IPS-18c (cell line): ENCODE data around the gene KIF16B.
"Not testable (repeated sequence)": the region's sequence is repeated elsewhere in the genome, so short reads cannot be mapped to it uniquely, and the experiment has no call there.

ENCODE experiments used
- H3K4me3 ChIP-seq: 2 replicates; pipeline ENCODE4 v1.7.0; 2013; ENCODE audit warnings: low read depth, mild to moderate bottlenecking, low read length, moderate library complexity; ENCODE audit not compliant: insufficient read depth
- H3K9me3 ChIP-seq: one replicate; pipeline ENCODE4 v1.6.1; 2013; ENCODE audit warnings: mild to moderate bottlenecking, low read length, moderate library complexity; ENCODE audit not compliant: control insufficient read depth, insufficient read depth

The KIF16B gene

GRCh38 chr20:16601047-16601446 is 27.8 kb upstream of the KIF16B start:
- Histone ChIP-seq H3K9me3 (no peaks in the 10 kb centered on the region), H3K4me3 (no peak overlapping the region)

GRCh38 chr20:16599257-16599656 is 26.0 kb upstream of the KIF16B start:
- H3K4me3 ChIP-seq = no peak overlapping the region
- H3K9me3 ChIP-seq = no peaks in the 10 kb centered on the region

- no peaks in the 10 kb centered on the region for H3K9me3 ChIP-seq
- H3K4me3 ChIP-seq = no peak overlapping the region
Observed at GRCh38 chr20:16596991-16597390, 23.7 kb upstream of the KIF16B start.

DNA sequence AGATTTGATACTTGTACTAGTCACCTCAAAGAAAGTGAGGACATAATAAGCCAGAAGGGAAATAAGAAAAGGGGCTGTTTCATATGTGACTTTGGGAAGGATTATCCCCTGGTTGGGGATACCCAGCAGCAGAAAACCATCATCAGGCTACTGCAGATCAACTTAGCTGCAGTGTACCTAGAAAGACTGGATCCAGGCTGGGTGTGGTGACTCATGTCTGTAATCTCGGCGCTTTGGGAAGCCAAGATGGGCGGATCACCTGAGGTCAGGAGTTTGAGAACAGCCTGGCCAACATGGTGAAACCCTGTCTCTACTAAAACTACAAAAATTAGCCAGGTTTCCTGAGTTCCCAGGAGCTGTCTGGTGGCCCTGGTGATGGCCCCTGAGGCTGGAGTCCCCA is 23.2 kb upstream of the KIF16B start:
- not testable (repeated sequence) for H3K4me3 ChIP-seq, H3K9me3 ChIP-seq

DNA sequence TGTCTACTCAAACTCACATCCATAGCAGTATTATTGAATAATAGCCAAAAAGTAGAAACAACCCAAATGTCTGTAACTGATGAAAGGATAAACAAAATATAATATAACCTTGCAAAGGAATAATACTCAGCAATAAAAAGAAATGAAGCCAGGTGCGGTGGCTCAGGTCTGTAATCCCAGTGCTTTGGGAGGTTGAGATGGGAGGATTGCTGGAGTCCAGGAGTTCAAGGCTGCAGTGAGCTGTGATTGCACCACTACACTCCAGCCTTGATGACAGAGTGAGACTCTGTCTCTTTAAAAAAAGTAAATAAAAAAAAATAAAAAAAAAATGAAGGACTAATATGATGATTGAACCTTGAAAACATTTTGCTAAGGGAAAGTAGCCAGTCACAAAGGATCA is 22.1 kb upstream of the KIF16B start:
- Histone ChIP-seq H3K9me3 (no peaks in the 10 kb centered on the region), H3K4me3 (no peak overlapping the region)

DNA sequence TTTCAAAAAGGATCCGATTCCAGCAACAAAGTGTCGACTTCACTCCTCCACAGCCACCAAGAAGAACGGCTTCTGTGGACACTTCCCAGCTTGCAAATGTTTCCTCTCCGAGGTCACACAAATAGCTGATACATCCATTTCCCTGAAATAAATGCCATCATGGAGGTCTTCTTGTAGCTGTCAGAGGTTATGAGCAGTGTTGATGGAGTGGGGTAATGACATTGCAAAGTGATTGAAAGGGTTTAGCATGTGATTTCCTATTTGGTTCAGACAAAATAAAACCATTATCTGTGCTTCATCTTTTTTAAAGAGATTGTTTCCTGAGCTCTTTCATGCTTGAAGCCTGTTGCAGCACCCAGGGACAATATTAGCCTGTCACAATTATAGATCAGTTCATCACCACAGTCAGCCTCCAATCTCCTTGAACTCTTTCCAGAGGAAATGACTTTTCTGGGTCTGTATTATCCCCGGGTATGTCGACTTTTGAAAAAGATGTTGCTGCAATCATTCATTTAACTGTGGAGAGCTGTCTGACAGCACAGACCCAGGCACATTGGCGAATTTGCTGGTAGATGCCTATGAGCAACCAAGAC is 16.9 kb upstream of the KIF16B start:
- Histone ChIP-seq H3K9me3 (no peaks in the 10 kb centered on the region), H3K4me3 (no peak overlapping the region)

GRCh38 chr20:16589623-16590022 is 16.4 kb upstream of the KIF16B start:
- Histone ChIP-seq H3K4me3 (no peak overlapping the region), H3K9me3 (no peaks in the 10 kb centered on the region)

DNA sequence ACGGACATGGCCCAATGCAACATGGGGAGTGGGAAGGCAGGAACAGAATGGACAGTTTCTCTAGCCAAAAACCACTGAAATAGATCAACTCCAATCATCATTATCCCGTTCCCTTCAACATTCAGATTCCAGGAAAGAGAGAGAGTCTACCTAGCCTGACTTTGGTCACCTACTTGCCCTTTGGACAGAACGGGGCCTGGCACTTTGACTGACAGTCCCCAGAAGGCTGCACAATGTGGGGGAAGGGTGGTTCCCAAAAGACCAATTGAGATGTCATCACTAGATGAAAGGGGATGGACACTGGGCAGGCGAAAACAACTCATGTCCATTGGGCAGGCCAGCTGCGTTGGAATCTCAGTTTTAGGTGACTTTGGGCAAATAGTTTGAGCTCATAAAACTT is 15.0 kb upstream of the KIF16B start:
- Histone ChIP-seq H3K9me3 (no peaks in the 10 kb centered on the region), H3K4me3 (no peak overlapping the region)

DNA sequence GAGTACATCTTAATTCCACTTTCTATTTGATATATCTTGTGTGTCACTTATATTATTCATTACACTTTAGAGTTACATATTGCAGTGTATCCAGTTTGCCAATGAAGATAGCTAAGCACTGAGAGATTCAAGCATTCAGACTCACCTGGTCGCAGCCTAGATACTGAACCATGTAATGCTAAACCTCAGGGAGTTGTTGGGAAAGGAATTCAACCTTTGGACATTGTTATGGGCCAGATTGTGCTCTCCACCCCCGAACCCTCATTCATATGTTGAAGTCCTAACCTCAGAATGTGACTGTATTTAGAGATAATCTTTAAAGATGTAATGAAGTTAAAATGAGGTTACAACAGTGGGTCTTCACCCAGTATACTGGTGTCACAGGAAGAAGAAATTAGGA is 13.8 kb upstream of the KIF16B start:
- Histone ChIP-seq H3K4me3 (no peak overlapping the region), H3K9me3 (no peaks in the 10 kb centered on the region)

DNA sequence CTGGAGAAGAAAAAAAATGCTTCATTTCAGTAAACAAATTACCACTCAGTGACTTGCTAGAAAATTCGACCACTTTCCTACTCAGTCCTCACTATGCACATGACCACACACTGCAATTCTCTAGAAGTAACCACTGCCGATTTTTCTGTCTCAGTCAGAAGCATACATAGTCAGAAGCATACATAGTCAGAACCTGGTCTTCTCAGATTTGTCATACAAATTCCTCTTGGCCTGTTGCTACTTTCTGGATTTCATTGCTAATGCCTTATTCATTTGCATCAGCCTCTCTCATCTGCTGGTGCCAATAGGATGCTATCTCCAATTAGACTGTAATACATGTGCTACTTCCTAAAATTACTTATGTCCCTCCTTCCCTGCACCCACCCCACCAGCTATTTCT is 10.2 kb upstream of the KIF16B start:
- Histone ChIP-seq H3K4me3 (no peak overlapping the region), H3K9me3 (no peaks in the 10 kb centered on the region)

GRCh38 chr20:16581241-16581640 is 8.0 kb upstream of the KIF16B start:
- Histone ChIP-seq H3K4me3 (no peak overlapping the region), H3K9me3 (no peaks in the 10 kb centered on the region)

DNA sequence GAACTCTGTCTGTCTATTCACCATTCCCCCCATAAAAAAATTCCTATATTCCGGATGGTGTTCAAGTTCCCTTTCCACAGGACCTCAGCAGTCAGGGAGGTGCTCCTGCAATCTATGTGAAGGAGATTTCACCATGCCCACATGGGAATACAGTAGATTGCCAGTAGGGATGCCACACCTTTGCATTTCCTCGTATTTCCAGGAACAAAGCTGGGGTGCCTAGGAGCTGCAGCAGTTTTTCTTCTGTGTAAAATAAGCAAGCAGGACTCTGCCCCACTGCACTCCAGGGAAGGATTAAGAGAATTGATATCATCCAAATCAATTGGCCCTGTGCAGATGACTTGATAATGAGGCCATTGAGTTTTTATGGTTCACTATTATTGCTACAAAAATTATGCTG is 7.4 kb upstream of the KIF16B start:
- Histone ChIP-seq H3K4me3 (no peak overlapping the region), H3K9me3 (no peaks in the 10 kb centered on the region)

DNA sequence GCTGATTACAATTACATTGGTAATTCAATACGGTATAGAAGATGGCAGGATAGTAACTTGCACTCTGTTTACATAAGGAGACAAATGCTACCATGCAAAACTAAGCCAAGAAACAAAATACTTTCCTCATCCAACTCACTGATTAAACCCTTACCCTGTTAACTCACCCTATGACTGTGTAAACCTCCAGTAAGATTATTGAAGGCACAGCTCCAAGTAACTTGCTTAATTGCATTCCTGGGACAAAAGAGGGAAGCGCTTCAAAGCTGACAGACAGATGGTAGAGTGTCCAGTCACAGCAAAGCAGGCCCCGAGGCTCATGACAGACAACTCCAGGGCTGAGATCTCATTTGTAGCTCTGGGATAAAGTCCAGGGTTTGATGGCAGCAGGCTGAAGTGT is 6.9 kb upstream of the KIF16B start:
- Histone ChIP-seq H3K9me3 (no peaks in the 10 kb centered on the region), H3K4me3 (no peak overlapping the region)

- Histone ChIP-seq H3K9me3 (no peaks in the 10 kb centered on the region), H3K4me3 (no peak overlapping the region)
Observed at GRCh38 chr20:16576219-16576618, 3.0 kb upstream of the KIF16B start.

DNA sequence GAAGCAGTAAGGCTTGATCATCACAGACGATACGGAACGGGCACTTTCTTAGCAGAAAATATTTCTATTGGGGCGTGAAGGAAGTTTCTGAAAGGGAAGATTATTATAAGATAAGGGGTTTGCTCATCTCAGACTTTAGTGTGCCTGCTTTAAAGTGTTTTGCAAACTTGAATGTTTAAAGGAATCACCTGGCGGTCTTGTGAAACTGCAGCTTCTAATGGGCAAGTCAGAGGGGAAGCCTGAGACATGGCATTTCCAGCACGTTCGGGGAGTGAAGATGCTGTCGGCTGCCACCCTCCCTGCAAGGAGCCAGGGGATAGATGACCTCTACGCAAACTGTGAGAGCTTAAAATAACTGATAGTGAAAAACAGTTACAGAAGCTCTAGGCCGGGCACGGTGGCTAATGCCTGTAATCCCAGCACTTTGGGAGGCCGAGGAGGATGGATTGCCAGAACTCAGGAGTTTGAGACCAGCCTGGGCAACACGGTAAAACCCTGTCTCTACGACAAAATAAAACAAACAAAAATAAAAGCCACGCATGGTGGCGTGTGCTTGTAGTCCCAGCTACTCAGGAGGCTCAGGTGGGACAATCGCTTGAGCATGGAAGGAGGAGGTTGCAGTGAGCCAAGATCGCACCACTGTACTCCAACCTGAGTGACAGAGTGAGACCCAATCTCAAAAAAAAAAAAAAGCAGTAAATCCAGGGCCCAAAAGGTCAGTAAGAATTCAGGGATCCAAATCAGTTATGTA is 2.3 kb upstream of the KIF16B start:
- Histone ChIP-seq H3K9me3 (no peaks in the 10 kb centered on the region), H3K4me3 (peak overlapping the region; percentile 57)

DNA sequence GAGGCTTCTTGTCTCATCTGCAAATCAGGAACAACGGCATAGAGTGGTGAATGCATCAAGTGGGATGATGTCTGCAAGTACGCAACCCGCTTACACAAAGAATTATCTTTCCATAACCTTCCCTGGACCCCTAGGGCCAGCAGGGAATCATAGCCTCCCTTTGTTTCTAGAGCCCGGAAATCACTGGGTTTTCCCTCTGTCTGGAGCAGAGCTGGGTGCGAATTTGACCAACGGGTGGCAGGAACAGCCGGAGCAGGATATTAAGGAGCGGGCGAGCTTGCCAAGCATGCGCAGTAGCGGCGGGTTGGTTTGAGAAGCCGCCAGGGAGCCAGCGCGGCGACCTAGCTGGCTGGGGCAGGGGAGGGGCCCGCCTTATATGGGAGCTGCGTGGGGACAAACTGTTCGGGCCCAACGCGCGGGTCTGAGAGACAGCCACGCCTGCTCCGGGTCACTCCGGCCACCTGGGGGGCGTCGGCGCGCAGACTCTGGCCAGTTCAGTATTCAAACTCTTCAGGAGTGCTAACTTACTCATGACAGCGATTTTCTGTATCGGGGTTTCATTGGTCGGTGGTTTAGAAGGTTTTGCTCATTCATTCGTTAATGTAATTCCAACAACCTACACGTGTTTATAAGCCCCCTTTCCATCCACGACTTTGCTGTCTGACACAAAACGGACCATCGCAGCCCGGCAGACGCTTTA is 1.6 kb upstream of the KIF16B start:
- Histone ChIP-seq H3K4me3 (peak overlapping the region; percentile 57), H3K9me3 (no peaks in the 10 kb centered on the region)

DNA sequence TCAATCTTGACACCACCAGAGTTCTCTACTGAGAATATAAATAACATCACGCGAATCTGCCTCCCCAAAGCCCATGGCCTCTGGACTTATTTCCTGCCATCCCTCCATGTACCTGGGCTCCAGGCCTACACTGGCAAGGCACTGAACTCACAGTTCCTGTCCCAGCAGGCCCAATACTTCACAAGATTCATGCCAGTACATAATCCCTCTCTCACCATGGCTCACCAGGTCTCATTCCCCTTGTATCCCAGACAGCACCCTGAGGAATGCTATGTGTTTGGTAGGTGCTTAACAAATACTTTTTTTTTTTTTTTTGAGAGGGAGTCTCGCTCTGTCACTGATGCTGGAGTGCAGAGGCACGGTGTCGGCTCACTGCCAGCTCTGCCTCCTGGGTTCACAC is 1.9 kb downstream of the KIF16B start:
- Histone ChIP-seq H3K4me3 (no peak overlapping the region; the same call in 1 of the 2 replicates), H3K9me3 (no peaks in the 10 kb centered on the region)
